ENCODE measurements around the gene EXD2. TPM values are rescaled to one million over a fixed set of nuclear protein-coding genes. Genes with fewer than 3 reads are reported as not detected.
A peak's percentile ranks its signal among the peaks of the same experiment; 100 is the strongest.

The EXD2 gene
- total and polyA plus RNA-seq, 2 of the 13 experiments (the other 11 are each of a cell fraction or from before 2014, with no cell fraction given), result 9.5 to 15.1 TPM

GRCh38 chr14:69153152-69153872 lies 38.0 kb upstream of the EXD2 start (continued):
- no peak for TF ChIP-seq AHDC1 (CRISPR knock-in tag; IDR thresholded peaks at IDR 0.05; ENCODE audit: borderline replicate concordance)
- TF ChIP-seq REST (IDR thresholded peaks at IDR 0.05; ENCODE audit: borderline replicate concordance in 1 of 2, low read depth in 1 of 2, low read length in 2 of 2), result no peak
- peak; percentile 53; the same call in 1 of the 2 replicates for TF ChIP-seq ZNF414 (CRISPR knock-in tag; IDR thresholded peaks at IDR 0.05)
- TF ChIP-seq CC2D1A (CRISPR knock-in tag; IDR thresholded peaks at IDR 0.05), result no peak
- no peak for TF ChIP-seq ZIK1 (CRISPR knock-in tag; IDR thresholded peaks at IDR 0.05; ENCODE audit: borderline replicate concordance, low read depth)
- no peak for TF ChIP-seq MXD1 (CRISPR knock-in tag; IDR thresholded peaks at IDR 0.05)
- no peak for TF ChIP-seq TFE3 (CRISPR knock-in tag; IDR thresholded peaks at IDR 0.05)
- TF ChIP-seq ZNF296 (CRISPR knock-in tag; conservative IDR thresholded peaks at IDR 0.05), result no peak
- no peak for TF ChIP-seq ZEB1 (IDR thresholded peaks at IDR 0.05; ENCODE audit: insufficient replicate concordance, low read depth)
- peak; percentile 70; the same call in 1 of the 2 replicates for TF ChIP-seq MEIS2 (CRISPR knock-in tag; IDR thresholded peaks at IDR 0.05)
- TF ChIP-seq ZXDC (CRISPR knock-in tag; IDR thresholded peaks at IDR 0.05), result 0 out of 2 replicates have a peak, but pooled peaks have one; percentile 23
- no peak for TF ChIP-seq ATF1 (CRISPR knock-in tag; IDR thresholded peaks at IDR 0.05)

Data from HepG2 (cell line).